Duodenal mucosa (tissue), 2 donors: ENCODE data around the gene ITIH3.

ENCODE experiments used
- H3K27ac ChIP-seq: one replicate; pipeline ENCODE4 v1.7.0; 2013; ENCODE audit warnings: low read depth, low read length
- H3K27me3 ChIP-seq, 2 donors: one replicate each; pipeline ENCODE4 v1.7.0; 2013; ENCODE audit warnings: low read length in 2 of 2, control low read depth in 1 of 2; ENCODE audit not compliant: insufficient read depth in 2 of 2, control insufficient read depth in 1 of 2
- H3K36me3 ChIP-seq, 2 donors: one replicate each; pipeline ENCODE4 v1.7.0; 2013; ENCODE audit warnings: low read length in 2 of 2, control low read depth in 1 of 2; ENCODE audit not compliant: insufficient read depth in 2 of 2, control insufficient read depth in 1 of 2
- H3K4me1 ChIP-seq, 2 donors: one replicate each; pipeline ENCODE4 v1.7.0; 2013; ENCODE audit warnings: low read length in 2 of 2, control low read depth in 1 of 2; ENCODE audit not compliant: insufficient read depth in 2 of 2, control insufficient read depth in 1 of 2
- H3K4me3 ChIP-seq, 2 donors: one replicate each; pipeline ENCODE4 v1.7.0; 2013; ENCODE audit warnings: low read length in 2 of 2, low read depth in 1 of 2
- H3K9ac ChIP-seq, 2 donors: one replicate each; pipeline ENCODE4 v1.7.0; 2013; ENCODE audit warnings: low read length in 2 of 2, low read depth in 1 of 2
- H3K9me3 ChIP-seq, 2 donors: one replicate each; pipeline ENCODE4 v1.7.0; 2013; ENCODE audit warnings: low read length in 2 of 2, control low read depth in 1 of 2; ENCODE audit not compliant: control insufficient read depth in 1 of 2

Gene ITIH3

DNA sequence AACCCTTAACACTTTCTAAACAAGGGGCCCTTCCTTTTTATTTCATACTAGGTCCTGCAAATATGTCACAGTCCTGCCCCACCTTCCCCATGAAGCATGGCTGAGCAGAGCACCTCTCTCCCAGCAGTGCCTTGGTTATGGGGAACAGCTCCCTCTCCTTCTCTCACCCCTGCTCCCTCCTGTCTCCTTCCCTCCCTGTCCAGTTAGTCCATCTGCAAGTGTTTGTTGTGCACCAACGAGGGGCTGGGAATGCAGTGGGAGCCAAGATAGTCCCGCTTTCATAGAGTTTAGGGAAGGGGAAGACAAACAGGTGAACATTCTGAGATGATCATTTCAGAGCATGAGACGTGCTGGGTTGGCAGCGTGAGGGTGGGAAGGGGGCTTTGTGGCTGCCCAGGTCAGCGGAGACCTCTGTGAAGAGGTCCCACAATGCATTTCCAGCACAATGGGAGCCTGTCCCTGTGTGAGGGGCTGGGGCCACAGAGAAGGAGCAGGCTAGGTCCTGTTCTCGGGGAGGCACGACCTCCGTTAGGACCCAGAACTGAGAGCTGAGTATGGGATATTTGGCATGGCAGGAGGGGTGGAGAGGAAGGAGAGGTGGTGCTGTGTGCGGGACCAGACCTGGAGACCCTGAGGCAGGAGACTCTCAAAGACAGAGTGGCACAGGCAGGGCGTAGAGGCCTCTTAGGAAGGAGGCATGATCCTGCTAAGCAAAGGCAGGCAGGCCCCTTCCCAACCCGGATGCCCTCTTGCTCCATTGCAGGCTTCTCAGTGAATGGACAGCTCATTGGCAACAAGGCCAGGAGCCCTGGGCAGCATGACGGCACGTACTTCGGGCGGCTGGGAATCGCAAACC lies 5.5 kb upstream of the ITIH3 start:
- Histone ChIP-seq H3K36me3 (no peaks in the 10 kb centered on the region), H3K27ac (no peak overlapping the region), H3K4me3 (no peak overlapping the region), H3K9ac (no peak overlapping the region), H3K9me3 (no peaks in the 10 kb centered on the region), H3K4me1 (no peaks in the 10 kb centered on the region), H3K27me3 (no peaks in the 10 kb centered on the region)

GRCh38 chr3:52789746-52790040 lies 4.9 kb upstream of the ITIH3 start:
- H3K4me3 ChIP-seq = no peak overlapping the region
- H3K27ac ChIP-seq = no peak overlapping the region
- no peaks in the 10 kb centered on the region for H3K27me3 ChIP-seq
- H3K36me3 ChIP-seq = no peaks in the 10 kb centered on the region
- H3K9me3 ChIP-seq = no peaks in the 10 kb centered on the region
- H3K9ac ChIP-seq = no peak overlapping the region
- no peaks in the 10 kb centered on the region for H3K4me1 ChIP-seq

GRCh38 chr3:52790337-52790736 lies 4.3 kb upstream of the ITIH3 start:
- Histone ChIP-seq H3K9me3 (no peaks in the 10 kb centered on the region), H3K4me3 (no peak overlapping the region), H3K36me3 (no peaks in the 10 kb centered on the region), H3K27me3 (no peaks in the 10 kb centered on the region), H3K27ac (no peak overlapping the region), H3K9ac (no peak overlapping the region), H3K4me1 (no peaks in the 10 kb centered on the region)

GRCh38 chr3:52790741-52791140 lies 3.9 kb upstream of the ITIH3 start:
- Histone ChIP-seq H3K36me3 (no peaks in the 10 kb centered on the region), H3K27ac (no peak overlapping the region), H3K9me3 (no peaks in the 10 kb centered on the region), H3K4me3 (no peak overlapping the region), H3K9ac (no peak overlapping the region), H3K4me1 (no peaks in the 10 kb centered on the region), H3K27me3 (no peaks in the 10 kb centered on the region)

DNA sequence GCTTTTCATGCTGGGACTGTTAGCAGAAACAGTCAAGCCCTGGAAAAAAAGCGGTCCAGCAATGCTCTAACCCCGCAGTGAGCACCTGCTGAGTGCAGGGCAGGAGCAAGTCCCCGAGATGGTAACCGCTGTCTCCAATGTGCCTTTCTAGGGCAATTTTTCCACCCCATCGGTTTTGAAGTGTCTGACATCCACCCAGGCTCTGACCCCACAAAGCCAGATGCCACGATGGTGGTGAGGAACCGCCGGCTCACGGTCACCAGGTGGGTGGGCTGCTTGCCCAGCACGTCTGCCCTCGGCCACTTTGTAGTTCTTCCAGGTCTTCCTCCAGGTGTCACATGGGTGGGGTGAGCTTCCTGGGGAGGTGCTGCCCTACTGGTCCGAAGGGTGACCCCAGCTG lies 3.2 kb upstream of the ITIH3 start:
- Histone ChIP-seq H3K9ac (no peak overlapping the region), H3K4me1 (no peaks in the 10 kb centered on the region), H3K36me3 (no peaks in the 10 kb centered on the region), H3K9me3 (no peaks in the 10 kb centered on the region), H3K4me3 (no peak overlapping the region), H3K27me3 (no peaks in the 10 kb centered on the region), H3K27ac (no peak overlapping the region)

- Histone ChIP-seq H3K27ac (no peak overlapping the region), H3K9me3 (no peaks in the 10 kb centered on the region), H3K36me3 (no peaks in the 10 kb centered on the region), H3K27me3 (no peaks in the 10 kb centered on the region), H3K4me1 (no peaks in the 10 kb centered on the region), H3K9ac (no peak overlapping the region), H3K4me3 (no peak overlapping the region)
Measured at GRCh38 chr3:52791928-52792327, 2.7 kb upstream of the ITIH3 start.

DNA sequence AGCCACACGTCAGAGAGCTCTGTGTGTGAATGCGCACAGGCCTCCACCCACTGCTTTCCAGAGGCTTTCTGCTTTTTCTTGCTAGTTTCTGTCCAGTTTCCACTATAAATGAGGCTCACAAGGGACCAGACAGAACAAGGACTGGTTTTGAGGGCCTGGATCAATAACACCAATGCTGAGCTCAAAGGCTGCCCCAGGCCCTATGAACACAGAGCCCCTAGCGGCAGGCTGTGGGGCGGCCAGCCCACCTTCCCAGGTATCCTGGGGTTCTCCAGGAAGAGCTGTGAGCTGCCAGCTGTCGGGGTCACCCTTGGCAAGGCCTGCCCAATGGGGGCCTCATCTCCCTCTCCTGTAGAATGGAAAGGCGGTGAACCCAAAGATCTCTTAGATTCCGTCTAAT lies 2.2 kb upstream of the ITIH3 start:
- Histone ChIP-seq H3K9ac (no peak overlapping the region), H3K36me3 (no peaks in the 10 kb centered on the region), H3K4me3 (no peak overlapping the region), H3K27me3 (no peaks in the 10 kb centered on the region), H3K27ac (no peak overlapping the region), H3K4me1 (no peaks in the 10 kb centered on the region), H3K9me3 (no peaks in the 10 kb centered on the region)

DNA sequence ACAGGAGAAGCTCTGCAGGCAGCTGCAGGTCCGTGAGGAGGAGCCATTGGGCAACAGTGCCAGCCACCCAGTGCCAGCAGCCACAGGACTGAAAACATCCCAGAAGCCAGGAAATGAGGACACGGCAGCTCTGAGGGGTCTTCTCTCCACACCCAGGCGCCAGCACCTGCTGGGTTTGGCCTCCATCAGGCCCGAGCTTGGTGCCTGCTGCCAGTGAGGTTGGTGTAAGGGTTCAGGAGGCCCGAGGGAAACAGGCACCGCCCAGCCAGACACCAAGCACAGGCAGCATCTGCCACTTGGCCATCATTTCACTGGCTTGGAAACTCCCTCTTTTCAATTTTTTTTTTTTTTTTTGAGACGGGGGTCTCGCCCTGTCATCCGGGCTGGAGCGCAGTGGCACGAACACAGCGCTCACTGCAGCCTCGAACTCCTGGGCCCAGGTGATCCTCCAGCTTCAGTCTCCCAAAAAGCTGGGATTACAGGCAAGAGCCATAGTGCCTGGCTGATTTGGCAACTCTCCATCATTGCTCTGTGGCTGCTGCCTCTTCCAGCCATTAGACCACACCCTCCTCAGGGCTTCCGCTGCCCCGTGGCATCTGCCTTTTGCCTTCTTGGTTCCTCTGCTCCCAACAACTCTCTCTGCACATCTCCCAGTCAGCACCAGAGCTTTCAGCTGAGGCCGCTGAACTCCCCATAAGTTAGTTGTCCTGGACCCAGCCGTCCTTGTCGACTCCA lies 1.5 kb upstream of the ITIH3 start:
- H3K27ac ChIP-seq = no peak overlapping the region
- H3K4me1 ChIP-seq = no peaks in the 10 kb centered on the region
- no peaks in the 10 kb centered on the region for H3K36me3 ChIP-seq
- no peak overlapping the region for H3K4me3 ChIP-seq
- H3K9me3 ChIP-seq = no peaks in the 10 kb centered on the region
- no peak overlapping the region for H3K9ac ChIP-seq
- H3K27me3 ChIP-seq = no peaks in the 10 kb centered on the region

GRCh38 chr3:52793702-52794611 lies 639 bp upstream of the ITIH3 start:
- H3K36me3 ChIP-seq = no peaks in the 10 kb centered on the region
- no peak overlapping the region for H3K4me3 ChIP-seq
- H3K9me3 ChIP-seq = no peaks in the 10 kb centered on the region
- no peak overlapping the region for H3K9ac ChIP-seq
- no peaks in the 10 kb centered on the region for H3K27me3 ChIP-seq
- H3K27ac ChIP-seq = no peak overlapping the region
- H3K4me1 ChIP-seq = no peaks in the 10 kb centered on the region
